SK-N-SH (cell line): ENCODE data around the gene GJD3. TPM values are rescaled to one million over a fixed set of nuclear protein-coding genes. Genes with fewer than 3 reads are reported as not detected.

Source experiments
- CTCF ChIA-PET: fragments of 300-600, 350-600 bp; formaldehyde crosslinking; extraction: SDS; loops from one replicate; lab custom pipeline; 2021; lab: Yijun Ruan, JAX
- POLR2A ChIA-PET: fragments of 350-600 bp; sonication (Branson Sonifier 250); formaldehyde crosslinking; extraction: SDS; loops from one replicate; lab custom pipeline; 2020; ENCODE audit warnings: antibody characterized with exemption, inconsistent platforms; lab: Yijun Ruan, JAX
- DNase-seq: peaks from one replicate; pipeline ENCODE4 v3.0.0; 2012
- H2AFZ ChIP-seq: fragments of 200-600 bp; sonication (generic); 2 replicates; pipeline ENCODE4 v1.8.1; 2016; ENCODE audit warnings: antibody characterized with exemption, mild to moderate bottlenecking, low read depth
- H3F3A ChIP-seq: fragments of 200-600 bp; sonication (generic); replicated peaks from 2 replicates; pipeline ENCODE3; 2016; ENCODE audit warnings: antibody characterized with exemption, mild to moderate bottlenecking; ENCODE audit not compliant: insufficient read depth
- H3K27ac ChIP-seq, 2 experiments: fragments of 200-500 bp in 1 of 2; fragments of 200-600 bp in 1 of 2; sonication (Bioruptor generic) in 1 of 2; sonication (generic), shearing (Covaris generic) in 1 of 2; 2 replicates each; pipeline versions ENCODE4 v1.5.1 to v1.6.1; 2014 to 2016; ENCODE audit warnings: low read depth in 2 of 2, inconsistent platforms in 1 of 2, low read length in 1 of 2, mild to moderate bottlenecking in 1 of 2, mixed read lengths in 1 of 2
- H3K27me3 ChIP-seq: fragments of 200-600 bp; sonication (generic), shearing (Covaris generic); 2 replicates; pipeline ENCODE4 v1.6.1; 2016; ENCODE audit warnings: mixed run types; ENCODE audit not compliant: insufficient read depth
- H3K36me3 ChIP-seq, 2 experiments: fragments of 200-500 bp in 1 of 2; fragments of 200-600 bp in 1 of 2; sonication (Bioruptor generic) in 1 of 2; sonication (generic) in 1 of 2; replicated peaks in 1 of 2; 2 replicates each; pipeline versions ENCODE3 to v1.5.1; 2014 to 2016; ENCODE audit warnings: low read length in 1 of 2, mild to moderate bottlenecking in 1 of 2; ENCODE audit not compliant: insufficient read depth in 2 of 2, control insufficient read depth in 1 of 2
- H3K4me1 ChIP-seq, 2 experiments: fragments of 200-500 bp in 1 of 2; fragments of 200-600 bp in 1 of 2; sonication (Bioruptor generic) in 1 of 2; sonication (generic), shearing (Covaris generic) in 1 of 2; 2 replicates each; pipeline versions ENCODE4 v1.5.1 to v1.6.1; 2014 to 2016; ENCODE audit warnings: low read depth in 1 of 2, low read length in 1 of 2, mixed run types in 1 of 2; ENCODE audit not compliant: insufficient read depth in 2 of 2, control insufficient read depth in 1 of 2
- H3K4me2 ChIP-seq: fragments of 200-600 bp; sonication (generic), shearing (Covaris generic); 2 replicates; pipeline ENCODE4 v1.6.1; 2017; ENCODE audit warnings: mixed run types
- H3K4me3 ChIP-seq, 2 experiments: fragments of 200-500 bp in 1 of 2; fragments of 200-600 bp in 1 of 2; sonication (Bioruptor generic) in 1 of 2; sonication (generic), shearing (Covaris generic) in 1 of 2; 2 replicates each; pipeline versions ENCODE4 v1.5.1 to v1.8.1; 2014 to 2016; ENCODE audit warnings: low read depth in 2 of 2, inconsistent platforms in 1 of 2, low read length in 1 of 2, mild to moderate bottlenecking in 1 of 2, mixed read lengths in 1 of 2, moderate library complexity in 1 of 2
- H3K79me2 ChIP-seq: fragments of 200-600 bp; sonication (generic); 2 replicates; pipeline ENCODE4 v1.8.1; 2017; ENCODE audit warnings: mild to moderate bottlenecking; ENCODE audit not compliant: insufficient read depth
- H3K9ac ChIP-seq: fragments of 200-600 bp; sonication (generic); 2 replicates; pipeline ENCODE4 v1.6.1; 2017; ENCODE audit warnings: mixed run types
- H3K9me2 ChIP-seq: fragments of 200-600 bp; sonication (generic); 2 replicates; pipeline ENCODE4 v1.6.1; 2017; ENCODE audit warnings: mixed run types
- H3K9me3 ChIP-seq: fragments of 200-600 bp; sonication (generic); 2 replicates; pipeline ENCODE4 v1.6.1; 2017; ENCODE audit warnings: mixed run types, mild to moderate bottlenecking, moderate library complexity
- H4K20me1 ChIP-seq: fragments of 200-600 bp; sonication (generic); 2 replicates; pipeline ENCODE4 v1.6.1; 2017; ENCODE audit warnings: mild to moderate bottlenecking, mixed run types; ENCODE audit not compliant: insufficient read depth
- CHD2 ChIP-seq: fragments of 150-350 bp; IDR thresholded peaks from 2 replicates; pipeline ENCODE4 v1.6.1; 2018; ENCODE audit warnings: low read length; ENCODE audit not compliant: partially characterized antibody
- FOXJ3 ChIP-seq: sonication (generic); formaldehyde crosslinking; IDR thresholded peaks from 2 replicates; pipeline ENCODE4 v1.5.1; 2020; ENCODE audit warnings: mild to moderate bottlenecking, missing genetic modification reagents
- GATA2 ChIP-seq: sonication (generic); formaldehyde crosslinking; IDR thresholded peaks from 2 replicates; pipeline ENCODE4 v1.5.0; 2020; ENCODE audit warnings: mild to moderate bottlenecking, missing genetic modification reagents
- IRF3 ChIP-seq: fragments of 150-350 bp; IDR thresholded peaks from 2 replicates; pipeline ENCODE4 v1.6.1; 2016; ENCODE audit warnings: mild to moderate bottlenecking, low read depth, low read length
- MAX ChIP-seq: IDR thresholded peaks from 2 replicates; pipeline ENCODE4 v1.4.0; 2012; ENCODE audit warnings: low read depth
- MEF2A ChIP-seq: IDR thresholded peaks from 2 replicates; pipeline ENCODE4 v1.4.0; 2012; ENCODE audit warnings: low read depth, borderline replicate concordance
- NFIC ChIP-seq: IDR thresholded peaks from 2 replicates; pipeline ENCODE4 v1.4.0; 2012; ENCODE audit warnings: borderline replicate concordance
- NRF1 ChIP-seq: IDR thresholded peaks from 2 replicates; pipeline ENCODE4 v1.6.1; 2012; ENCODE audit warnings: low read depth, mild to moderate bottlenecking, low read length
- RAD21 ChIP-seq: IDR thresholded peaks from 2 replicates; pipeline ENCODE4 v1.6.1; 2012; ENCODE audit warnings: mild to moderate bottlenecking, low read length
- REST ChIP-seq: IDR thresholded peaks from 2 replicates; pipeline ENCODE4 v1.6.1; 2012; ENCODE audit warnings: mild to moderate bottlenecking, low read depth, low read length, moderate library complexity
- RFX5 ChIP-seq: IDR thresholded peaks from 2 replicates; pipeline ENCODE4 v1.6.1; 2012; ENCODE audit warnings: mild to moderate bottlenecking, improper control_type of control experiment, low read length
- RXRA ChIP-seq: IDR thresholded peaks from 2 replicates; pipeline ENCODE4 v1.4.0; 2012; ENCODE audit warnings: low read depth, mild to moderate bottlenecking, borderline replicate concordance
- TAF1 ChIP-seq: IDR thresholded peaks from 2 replicates; pipeline ENCODE4 v1.6.1; 2012; ENCODE audit warnings: low read depth, mild to moderate bottlenecking, low read length, moderate library complexity, borderline replicate concordance
- TCF12 ChIP-seq: IDR thresholded peaks from 2 replicates; pipeline ENCODE4 v1.4.0; 2012
- USF1 ChIP-seq: IDR thresholded peaks from 2 replicates; pipeline ENCODE4 v1.4.0; 2012; ENCODE audit warnings: low read depth, borderline replicate concordance
- YY1 ChIP-seq: IDR thresholded peaks from 2 replicates; pipeline ENCODE4 v1.4.0; 2012; ENCODE audit warnings: low read depth, mild to moderate bottlenecking
- WGBS: methylation state at CpG from one replicate; pipeline ENCODE4 v1.1.6; 2017; ENCODE audit warnings: low lambda C conversion rate; 5-methylcytosine and 5-hydroxymethylcytosine counted together
- polyA plus RNA-seq, 3 experiments: library from polyadenylated mRNA; depleted of rRNA; stranded (reverse); fragments of >200 nt; gene quantifications; 2 replicates each; pipeline ENCODE4 v1.2.3, GENCODE V29; 2012
- TF ChIP-seq, protein P1 (sequence below): IDR thresholded peaks from 2 replicates; pipeline ENCODE4; 2012
- TF ChIP-seq, protein P2 (sequence below): fragments of 150-350 bp; IDR thresholded peaks from 2 replicates; pipeline ENCODE4 v1.6.1; 2017; ENCODE audit warnings: antibody characterized with exemption, low read length, low read depth, borderline replicate concordance

GJD3 gene
- polyA plus RNA-seq, 1 of the 3 experiments (the other 2 are of a cell fraction) = not detected

DNA sequence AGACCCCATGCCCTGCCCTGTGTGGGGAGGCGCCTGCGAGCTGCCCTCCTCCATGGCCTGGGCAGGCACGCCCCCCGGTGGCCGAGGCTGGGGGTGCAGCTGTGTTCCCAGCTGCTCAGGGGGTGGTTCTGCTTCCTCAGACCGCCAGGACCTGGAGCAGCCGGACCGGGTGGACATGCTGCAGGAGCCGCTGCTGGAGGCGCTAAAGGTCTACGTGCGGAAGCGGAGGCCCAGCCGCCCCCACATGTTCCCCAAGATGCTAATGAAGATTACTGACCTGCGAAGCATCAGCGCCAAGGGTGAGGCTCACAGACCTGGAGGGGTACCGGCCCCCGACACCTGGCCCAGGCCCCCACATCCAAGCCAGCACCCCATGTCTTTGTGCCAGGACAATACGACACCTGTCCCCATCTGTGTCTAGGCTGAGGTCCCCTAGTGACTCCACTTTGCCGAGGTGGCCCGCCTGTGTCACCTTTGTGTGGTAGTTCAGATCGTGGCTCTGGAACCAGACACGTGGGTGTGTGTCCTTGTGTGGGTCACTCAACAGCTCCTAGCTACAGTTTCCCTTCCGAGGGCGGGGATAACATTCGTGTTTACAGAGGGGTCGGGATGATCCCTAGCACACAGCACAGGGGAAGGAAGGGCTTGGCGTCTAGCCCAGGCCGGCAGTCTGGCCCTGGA is 9.3 kb downstream of the GJD3 start (continued):
- TF ChIP-seq RAD21 (peak; percentile 93), GATA2 (CRISPR knock-in tag) (0 out of 2 replicates have a peak, but pooled peaks have one; percentile 33), CHD2 (peak; percentile 24)

GRCh38 chr17:40354221-40355122 is 10.1 kb downstream of the GJD3 start:
- Histone ChIP-seq H3K36me3 (peaks cover 26 to 53% of the 10 kb centered on the region in 2 experiments), H3K27me3 (no peaks in the 10 kb centered on the region), H3K9me2 (no peaks in the 10 kb centered on the region), H3K4me2 (no peak overlapping the region), H3K9ac (no peak overlapping the region), H3K4me1 (peaks cover 17 to 65% of the 10 kb centered on the region in 2 experiments), H3K9me3 (no peaks in the 10 kb centered on the region), H3K27ac (peak overlapping the region in 1 of 2 experiments; percentile 79; a peak in 2 of 4 replicates), H3K4me3 (no peak overlapping the region; a peak in 1 of 4 replicates), H3F3A (peaks cover 29% of the 10 kb centered on the region), H4K20me1 (peaks cover 24% of the 10 kb centered on the region), H2AFZ (no peak overlapping the region), H3K79me2 (peaks cover 7% of the 10 kb centered on the region)
- ChIA-PET POLR2A (interaction anchor here (0.7 to 2.7 kb wide), 7 partner anchors 43 to 54 kb away, joined by 3 to 16 read pairs (median 4); no protein-coding TSS in a partner anchor), CTCF (interaction anchor here (0.7 to 57.6 kb wide), 35 partner anchors 11 to 221 kb away, joined by 3 to 1706 read pairs (median 5); partner anchors contain the start of genes CCR7, CDC6, GJD3 and IGFBP4)
- DNase-seq = no peak
- 89% methylated on average over 18 of the region's 30 CpGs for WGBS
- TF ChIP-seq IRF3 (no peak), TCF12 (no peak), NFIC (no peak), YY1 (no peak), CHD2 (no peak), NRF1 (no peak), RXRA (no peak), RFX5 (no peak), USF1 (no peak), GATA2 (CRISPR knock-in tag) (no peak), REST (no peak), TAF1 (no peak), MAX (no peak), MEF2A (no peak), FOXJ3 (CRISPR knock-in tag) (no peak)
- TF ChIP-seq, protein P1, sequence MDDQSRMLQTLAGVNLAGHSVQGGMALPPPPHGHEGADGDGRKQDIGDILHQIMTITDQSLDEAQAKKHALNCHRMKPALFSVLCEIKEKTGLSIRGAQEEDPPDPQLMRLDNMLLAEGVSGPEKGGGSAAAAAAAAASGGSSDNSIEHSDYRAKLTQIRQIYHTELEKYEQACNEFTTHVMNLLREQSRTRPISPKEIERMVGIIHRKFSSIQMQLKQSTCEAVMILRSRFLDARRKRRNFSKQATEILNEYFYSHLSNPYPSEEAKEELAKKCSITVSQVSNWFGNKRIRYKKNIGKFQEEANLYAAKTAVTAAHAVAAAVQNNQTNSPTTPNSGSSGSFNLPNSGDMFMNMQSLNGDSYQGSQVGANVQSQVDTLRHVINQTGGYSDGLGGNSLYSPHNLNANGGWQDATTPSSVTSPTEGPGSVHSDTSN = no peak
- TF ChIP-seq, protein P2, sequence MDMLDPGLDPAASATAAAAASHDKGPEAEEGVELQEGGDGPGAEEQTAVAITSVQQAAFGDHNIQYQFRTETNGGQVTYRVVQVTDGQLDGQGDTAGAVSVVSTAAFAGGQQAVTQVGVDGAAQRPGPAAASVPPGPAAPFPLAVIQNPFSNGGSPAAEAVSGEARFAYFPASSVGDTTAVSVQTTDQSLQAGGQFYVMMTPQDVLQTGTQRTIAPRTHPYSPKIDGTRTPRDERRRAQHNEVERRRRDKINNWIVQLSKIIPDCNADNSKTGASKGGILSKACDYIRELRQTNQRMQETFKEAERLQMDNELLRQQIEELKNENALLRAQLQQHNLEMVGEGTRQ = no peak
